Activated CD8-positive, alpha-beta memory T cell treated with anti-CD3 and anti-CD28 coated beads, Interleukin-2, amount 50 U/mL, for 4 hours (primary cell): Measurements from ENCODE around the gene NEURL3.
"Not testable (repeated sequence)": the region's sequence is repeated elsewhere in the genome, so short reads cannot be mapped to it uniquely, and the experiment has no call there.

ENCODE experiments used
- DNase-seq: peaks from one replicate; pipeline ENCODE4 v3.0.0-alpha.2; 2020

Gene NEURL3

DNA sequence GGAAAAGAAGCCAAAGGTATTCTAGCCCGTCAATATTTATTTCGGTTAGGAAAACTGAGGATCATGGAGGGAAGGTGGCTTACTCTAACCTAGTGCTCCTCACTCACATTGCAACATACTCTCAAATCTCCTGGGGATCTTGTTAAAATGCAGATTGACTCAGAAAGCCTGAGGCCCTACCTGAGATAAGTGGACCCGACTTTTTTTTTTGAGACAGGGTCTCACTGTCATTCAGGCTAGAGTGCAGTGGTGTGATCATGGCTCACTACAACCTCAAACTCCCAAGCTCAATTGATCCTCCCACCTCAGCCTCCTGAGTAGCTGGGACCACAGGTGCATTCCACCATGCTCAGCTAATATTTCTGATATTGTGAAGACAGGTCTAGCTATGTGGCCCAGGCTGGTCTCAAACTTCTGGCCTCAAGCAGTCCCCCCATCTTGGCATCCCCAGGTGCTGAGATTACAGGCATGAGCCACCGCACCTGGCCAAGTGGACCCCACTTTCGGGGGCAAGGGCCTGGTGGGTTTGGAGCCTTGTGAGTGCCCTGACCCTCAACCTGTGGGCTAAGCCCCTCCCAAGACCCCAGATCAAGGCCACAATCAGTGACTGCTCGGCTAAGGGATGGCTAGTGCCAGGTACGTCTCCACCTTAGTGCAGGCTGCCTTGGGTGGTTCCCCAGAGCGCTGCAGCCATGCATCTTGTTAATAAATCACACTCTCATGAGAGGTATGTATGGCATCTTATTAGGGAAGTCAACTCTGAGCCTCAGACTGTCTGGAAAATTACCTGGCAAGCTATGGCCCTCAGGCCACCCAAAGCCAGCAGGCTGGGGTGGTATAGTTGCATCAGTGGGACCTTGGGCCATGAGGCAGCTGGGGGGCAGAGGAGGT lies 1.1 kb upstream of the NEURL3 start:
- no peak for DNase-seq

DNA sequence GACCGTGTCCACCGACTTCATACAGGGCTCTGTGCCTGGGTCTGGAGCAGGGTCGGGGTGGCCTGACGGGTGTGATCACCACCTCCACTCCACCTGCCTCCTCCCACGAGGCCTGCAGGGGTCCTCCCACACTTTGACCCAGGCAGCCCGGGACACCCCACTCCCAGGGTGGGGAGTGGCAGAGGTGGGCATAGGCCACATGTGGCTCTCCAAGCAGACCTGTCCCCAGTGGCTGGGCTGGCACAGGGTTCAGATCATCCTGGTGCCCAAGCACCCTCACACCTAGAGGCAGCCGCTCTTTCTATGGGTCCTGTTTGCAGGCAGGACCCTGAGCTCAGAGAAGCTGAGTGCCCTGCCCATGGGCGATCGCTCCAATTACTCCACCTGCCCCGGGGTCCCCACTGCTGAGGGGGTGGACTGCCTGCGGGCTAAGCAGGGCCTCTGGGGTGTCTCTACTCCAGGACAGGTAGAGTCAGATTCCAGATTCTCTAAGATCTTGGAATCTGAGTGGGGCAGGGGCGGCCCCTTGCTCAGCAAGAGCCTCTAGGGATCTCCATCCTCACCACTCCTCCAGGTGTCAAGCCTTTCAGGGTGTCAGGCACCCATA lies 1.4 kb downstream of the NEURL3 start:
- no peak for DNase-seq

DNA sequence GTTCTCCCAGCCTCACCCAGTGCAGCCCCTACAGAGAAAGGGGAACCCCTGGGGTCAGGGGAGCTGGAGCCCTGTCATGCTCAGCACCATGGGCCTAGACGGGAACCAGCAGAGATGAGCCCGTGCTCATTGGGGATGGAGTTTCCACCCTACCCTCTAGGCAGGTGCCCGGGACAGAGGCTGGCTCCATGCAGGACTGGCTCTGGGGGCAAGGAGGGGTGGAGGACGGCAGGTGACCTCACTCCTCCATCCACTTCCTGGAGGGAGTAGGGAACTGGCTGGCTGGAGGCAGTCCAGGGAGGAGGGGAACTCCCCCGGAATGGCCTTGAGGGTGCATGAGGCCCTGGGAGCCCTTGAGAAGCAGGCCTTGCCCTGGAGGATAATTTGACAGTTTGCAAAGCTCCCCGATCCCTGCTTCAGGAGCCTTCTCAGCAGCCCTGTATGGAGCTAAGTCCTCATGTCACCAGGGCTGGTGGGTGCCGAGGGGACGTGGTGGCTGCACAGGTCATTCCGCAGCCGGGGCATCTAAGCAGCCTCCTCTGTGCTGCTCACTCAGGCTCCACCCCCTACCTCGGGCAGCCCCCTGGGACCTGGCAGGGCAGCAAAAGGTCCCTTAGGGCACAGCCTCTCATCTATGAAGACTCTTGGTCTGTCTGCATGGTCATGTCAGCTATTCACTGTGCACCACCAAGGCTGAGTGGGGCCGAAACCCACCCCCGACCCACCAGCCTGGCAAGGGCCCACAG lies 2.1 kb downstream of the NEURL3 start:
- DNase-seq: no peak

DNA sequence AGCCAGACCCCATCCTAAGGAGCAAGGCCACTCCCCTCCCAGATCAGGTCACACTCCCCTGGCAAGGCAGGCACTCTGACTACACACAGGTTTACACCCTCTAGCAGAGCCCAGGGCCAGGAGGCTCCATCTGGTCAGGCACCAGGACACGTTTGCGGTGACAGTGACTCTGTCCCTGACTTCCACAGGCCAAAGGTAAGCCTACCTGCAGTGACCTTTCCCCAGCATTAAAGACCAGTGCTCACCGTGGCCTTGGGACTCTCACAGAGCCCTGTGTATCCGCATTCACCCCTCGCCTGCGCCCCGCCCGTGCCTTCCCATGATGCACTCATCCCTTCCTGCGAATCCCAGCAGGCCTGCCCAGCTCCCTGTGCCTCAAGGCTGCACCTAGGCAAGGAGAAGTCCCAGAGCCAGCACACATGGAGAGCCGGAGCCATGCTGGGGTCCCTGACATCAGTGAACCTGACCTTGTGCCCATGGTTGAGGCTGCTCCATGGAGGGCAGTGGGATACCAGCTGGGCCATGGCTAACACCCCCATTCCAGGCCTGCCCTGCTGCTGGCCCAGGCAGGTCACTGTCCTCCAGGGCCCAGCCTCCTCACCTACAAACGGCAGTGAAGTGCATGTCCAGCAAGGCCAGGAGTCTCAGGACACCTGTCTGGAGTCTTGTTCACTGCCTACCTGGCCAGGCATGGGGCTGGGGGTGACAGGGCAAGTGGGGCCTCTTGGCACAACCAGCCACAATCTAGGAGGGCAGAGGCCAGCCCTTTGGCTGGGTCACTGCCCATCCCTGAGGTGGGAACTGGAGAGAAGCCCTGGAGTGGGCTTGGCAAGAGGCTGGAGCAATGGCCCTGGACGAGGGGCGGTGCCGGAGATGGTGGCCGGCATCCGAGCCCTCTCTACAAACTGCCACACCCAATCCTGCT lies 3.0 kb downstream of the NEURL3 start:
- DNase-seq: no peak

DNA sequence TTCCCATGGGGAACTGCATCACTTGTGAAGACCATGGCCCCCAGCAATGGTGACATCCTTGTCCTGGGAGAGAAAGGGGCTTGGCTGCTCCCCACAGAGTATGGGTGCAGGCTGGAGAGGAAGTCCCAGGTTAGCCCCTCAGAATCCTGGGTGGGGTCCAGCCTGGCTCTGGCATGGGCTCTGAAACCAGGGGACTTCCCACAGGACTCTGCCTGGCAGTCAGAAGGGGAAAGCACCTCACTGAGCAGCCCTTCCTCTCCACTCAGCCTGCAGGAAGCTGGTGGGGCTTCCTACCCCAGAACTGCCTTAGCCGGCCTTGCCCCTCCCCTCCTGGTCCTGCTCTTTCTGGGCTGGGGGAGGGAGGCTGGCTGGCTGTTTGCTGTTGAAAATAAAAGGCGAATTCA lies 3.7 kb downstream of the NEURL3 start:
- no peak for DNase-seq

DNA sequence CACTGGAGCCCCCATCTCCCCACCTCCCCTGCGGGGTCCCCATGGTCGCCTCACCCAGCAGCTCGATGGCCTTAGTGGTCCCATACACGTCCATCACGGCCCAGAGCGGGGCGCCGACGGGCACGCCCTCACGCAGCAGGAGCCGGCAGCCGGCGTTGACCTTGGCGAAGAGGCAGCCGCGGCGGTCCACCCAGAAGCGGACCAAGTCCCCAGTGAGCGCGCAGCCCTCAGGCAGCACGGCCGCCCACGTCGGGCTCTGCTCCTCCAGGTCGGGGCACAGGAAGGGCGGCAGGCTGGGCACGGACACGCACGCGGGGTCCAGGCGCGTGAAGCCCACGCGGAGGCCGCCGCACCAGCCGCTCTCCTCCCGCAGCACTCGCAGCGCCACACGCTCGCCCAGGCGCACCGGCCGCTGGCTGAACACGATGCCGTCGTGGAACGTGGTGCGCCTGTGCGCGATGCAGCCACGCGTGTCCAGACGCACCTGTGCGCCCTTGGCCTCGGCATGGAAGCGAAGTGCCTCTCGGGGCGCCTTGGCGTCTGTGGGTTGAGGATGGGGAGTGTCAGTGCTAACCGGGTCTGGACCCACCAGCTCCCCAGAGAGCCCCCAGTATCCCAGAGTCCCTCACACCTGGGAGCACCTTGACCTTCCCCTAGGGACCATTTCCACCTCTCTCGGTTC lies 4.6 kb downstream of the NEURL3 start:
- no peak for DNase-seq

DNA sequence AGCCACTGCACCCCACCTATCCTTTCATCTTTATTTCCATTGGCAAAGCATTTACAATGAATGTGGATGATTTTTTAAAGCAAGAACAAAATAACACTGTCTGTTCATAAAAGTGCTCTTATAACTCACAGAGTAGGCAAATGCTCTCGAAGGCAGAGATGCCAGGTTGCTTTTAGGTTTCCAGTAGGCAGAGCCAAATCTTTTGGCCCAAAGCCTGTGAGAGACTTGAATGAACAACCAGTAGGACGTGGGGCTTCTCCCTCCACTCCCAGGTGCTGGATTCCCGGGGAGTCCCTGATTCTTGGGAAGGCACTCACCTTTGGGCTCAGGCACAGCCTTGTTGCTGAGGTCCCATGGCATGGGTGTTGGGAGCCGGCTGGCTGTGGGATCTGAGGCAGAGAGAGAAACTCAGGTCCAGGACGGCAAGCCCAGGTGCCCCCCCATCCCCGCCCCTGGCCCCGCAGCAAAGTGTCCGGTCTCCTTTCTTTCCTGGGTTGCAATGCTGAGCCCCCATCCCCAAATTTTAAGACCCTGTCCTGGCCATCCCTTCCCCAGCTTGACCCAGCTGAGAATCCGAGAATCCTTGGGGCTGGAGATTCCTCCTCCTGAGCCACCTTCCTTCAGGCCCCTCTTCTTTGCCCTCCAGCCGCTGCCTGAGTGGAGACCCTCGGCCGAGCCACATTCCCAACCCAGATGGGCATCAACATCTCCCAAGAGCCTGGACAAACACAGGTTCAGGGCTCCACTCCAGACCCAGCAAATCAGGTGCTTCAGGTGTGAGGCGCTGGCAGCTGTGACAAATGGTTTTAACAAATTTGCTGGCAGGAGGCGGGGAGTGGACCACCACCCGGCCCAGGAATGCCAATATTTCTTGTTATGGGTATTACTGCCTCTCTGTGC lies 5.8 kb downstream of the NEURL3 start:
- DNase-seq: no peak

DNA sequence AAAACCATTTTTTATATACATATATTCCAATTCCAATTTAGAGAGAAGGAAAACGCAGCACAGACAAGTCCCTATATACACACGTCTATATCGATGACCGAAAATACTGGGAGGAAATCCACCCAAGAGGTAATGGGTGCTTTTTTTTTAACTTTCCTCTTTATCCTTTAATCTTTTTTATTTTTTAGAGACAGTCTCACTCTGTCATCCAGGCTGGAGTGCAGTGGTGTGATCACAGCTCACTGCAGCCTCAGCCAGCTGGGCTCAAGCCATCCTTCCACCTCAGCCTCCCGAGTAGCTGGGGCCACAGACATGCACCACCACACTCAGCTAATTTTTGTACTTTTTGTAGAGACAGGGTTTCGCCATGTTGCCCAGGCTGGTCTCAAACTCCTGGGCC lies 6.5 kb downstream of the NEURL3 start:
- not testable (repeated sequence) for DNase-seq

DNA sequence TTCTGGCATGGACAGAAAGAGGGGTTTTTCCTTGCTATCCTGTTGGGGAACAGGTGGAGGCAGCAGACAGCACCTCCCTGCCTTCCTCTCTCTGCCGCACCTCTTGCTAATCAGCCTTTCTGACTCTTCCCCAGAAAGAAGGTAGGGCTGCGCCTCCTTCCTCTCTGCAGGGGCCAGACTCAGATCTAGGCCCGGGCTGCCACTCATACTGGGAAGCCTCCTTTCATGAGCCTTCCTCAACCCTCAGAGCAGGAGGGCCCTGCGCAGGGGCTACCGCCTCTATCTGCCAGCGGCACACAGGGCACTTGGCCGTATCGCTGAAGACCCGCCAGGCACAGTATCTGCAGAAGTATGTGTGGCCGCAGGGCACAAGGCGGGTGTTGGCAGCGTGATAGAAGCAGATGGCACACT lies 7.1 kb downstream of the NEURL3 start:
- DNase-seq: no peak

DNA sequence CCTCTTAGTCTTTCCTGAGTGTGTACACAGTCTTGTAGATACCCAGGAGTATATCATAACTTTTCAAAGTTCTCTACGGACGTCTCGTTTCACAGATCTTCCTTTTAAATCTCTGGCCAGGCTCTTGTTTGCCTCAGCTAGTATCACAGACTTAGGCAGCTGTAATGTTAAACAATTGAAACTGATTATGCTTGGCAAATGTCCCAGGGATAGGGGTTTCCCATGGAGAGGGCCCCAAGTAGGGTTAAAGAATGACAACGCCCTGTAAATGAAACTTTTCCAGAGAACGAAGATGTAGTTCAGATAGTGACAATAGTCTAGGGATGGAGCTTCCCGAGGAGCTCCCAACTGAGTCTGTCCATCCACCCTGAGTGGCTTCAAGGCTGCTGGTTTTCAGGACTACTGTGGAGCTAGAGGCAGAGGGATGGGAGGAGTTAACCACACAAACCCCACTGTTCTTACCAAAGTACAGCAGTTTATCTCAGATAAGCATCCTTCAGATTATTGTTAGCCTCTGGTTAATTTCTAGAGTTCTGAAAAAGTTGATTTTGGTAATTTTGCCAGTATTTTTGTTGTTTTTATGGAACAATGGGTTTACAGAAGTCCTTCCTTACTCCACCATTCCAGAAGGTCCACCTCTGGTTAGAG lies 9.1 kb downstream of the NEURL3 start:
- DNase-seq: no peak

DNA sequence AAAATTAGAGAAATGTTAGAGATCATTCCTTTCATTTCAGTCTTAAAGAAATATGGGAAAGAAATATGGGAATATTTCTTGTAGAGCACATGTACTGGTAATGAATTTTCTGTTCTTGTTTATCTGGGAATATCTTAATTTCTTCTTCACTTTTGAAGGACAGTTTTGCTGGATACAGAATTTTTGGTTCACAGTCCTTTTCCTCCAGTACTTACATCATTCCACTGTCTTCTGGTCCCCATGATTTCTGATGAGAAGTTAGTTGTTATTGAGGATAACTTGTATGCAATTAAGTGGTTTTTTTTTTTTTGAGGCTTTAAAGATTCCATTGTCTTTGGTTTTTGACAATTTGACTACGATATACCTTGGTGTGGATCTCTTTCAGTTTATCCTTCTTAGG lies 11.0 kb downstream of the NEURL3 start:
- DNase-seq: no peak

DNA sequence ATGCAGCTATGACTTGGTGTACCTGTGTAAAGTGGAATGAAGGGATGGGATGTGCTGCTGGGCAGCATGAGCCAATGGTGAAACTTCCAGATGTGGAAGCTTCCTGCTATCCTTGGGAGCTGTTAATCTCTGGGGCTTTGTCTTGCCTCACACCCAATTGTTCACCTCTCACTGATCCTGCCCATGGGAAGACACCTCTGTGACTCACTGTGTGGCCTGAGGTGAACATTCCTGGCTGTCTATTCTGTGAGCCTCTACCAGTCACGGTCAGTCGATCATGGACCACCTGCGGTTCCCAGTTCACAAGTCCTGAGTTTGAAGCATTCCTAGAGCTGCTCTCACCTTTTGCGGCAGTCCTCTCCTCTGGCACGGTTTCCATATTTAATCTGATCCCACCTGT lies 12.1 kb downstream of the NEURL3 start:
- no peak for DNase-seq

DNA sequence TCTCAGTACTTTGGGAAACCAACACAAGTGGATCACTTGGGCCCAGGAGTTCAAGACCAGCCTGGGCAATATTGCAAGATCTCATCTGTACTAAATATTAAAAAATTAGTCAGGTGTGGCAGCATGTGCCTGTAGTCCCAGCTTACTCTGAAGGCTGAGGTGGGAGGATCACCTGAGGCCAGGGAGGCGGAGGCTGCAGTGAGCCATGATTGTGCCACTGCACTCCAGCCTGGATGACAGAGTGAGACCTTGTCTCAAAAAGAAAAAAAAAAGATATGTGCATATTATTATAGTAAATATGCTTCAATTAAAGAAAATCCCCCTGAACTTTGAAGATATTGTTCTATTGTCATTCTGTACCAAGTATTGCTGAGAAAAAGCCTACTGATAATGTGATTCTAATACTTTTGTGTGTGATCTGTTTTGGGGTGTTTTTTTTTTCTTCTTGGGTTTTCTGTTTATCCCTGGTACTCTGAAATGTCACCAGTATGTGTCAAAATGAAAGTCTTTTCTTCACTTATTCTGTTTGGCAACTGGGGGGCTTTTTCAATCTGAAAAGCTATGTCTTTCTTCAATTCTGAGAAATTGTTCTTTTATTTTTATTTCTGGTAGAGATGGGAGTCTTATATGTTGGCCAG lies 13.2 kb downstream of the NEURL3 start:
- no peak for DNase-seq

DNA sequence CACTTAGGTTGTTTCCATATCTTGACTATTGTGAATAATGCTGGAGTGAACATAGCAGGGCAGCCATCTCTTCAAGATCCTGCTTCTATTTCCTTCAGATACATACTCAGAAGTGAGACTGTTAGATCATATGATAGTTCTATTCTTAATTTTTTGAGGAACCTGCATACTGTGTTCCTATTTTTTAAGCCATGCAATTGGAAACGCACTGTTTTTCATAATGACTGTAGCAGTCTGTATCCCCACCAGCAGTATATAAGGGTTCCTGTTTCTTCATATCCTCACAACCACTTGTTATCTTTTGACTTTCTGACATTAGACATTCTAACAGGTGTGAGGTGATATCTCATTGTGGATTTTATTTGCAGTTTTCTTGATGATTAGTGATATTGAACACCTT lies 15.5 kb downstream of the NEURL3 start:
- no peak for DNase-seq

DNA sequence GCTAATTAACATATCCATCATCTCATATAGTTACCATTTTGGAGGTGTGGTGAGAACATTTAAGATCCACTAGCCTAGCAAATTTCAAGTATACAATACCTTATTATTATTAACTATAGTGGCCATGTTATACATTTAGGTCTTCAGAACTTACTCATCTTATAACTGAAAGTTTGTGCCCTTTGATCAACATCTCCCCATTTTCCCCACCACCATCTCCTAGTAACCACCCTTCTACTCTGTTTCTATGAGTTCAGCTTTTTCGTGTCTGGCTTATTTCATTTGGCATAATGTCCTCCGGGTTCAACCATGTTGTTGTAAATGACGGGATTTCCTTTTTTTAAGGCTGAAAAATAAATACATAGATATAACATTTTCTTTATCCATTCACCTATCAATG lies 15.9 kb downstream of the NEURL3 start:
- DNase-seq: no peak

DNA sequence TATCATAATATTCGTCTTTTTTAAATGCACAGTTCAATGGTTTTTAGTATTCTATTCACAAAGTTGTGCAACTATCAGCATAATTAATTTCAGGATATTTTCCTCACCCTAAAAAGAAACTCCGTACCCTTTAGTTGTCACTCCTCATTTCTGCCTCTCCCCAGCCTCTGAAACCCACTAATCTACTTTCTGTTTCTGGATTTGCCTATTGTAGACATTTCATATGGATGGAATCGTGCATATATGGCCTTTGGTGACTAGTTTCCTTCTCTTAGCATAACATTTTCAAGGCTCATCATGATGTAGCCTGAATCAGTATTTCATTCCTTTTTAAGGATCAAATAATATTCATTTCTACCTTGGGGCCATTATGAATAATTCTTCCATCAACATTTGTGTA lies 18.5 kb downstream of the NEURL3 start:
- no peak for DNase-seq

DNA sequence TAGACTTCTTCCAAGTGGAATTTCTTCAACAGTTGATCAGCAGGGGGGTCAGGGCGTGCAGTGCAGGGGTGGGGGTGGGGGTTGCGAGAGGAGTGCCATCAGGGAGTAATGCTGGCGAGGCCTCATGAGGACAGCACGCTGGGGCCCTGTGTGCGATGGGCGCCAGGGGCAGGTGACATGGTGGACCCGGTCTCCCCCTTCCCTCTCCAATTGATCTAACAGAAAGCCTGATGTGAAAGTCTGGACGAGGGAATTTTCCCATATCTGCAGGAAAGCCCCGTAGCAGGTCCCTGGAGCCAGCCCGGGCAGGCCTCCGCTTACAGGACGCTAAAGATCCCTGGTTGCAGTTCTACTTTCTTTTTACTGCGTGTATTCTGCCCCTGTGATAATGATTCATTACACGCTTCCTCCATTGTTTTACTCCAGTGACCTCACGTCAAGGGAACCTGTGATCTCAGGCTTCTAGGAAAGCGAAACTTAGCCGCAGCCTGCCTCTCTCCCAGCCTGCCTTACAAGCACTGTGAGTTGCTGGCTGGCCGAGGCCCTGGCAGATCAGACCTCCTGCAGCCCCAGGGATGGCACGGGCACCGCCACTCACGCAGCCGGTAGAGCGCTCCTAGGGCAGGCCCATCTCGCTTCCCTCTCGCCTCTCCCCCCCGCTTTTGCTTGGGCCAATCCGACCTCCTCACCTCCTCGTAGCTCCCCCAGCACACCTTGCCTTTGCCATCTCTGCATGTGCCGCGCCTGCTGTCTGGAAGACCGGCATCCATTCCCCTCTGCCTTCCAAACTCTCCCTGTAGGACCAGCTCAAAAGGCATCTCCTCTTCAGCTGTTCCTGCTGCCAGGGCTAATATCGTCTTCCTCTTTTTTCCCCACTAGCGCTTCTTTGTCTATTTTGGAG lies 19.2 kb downstream of the NEURL3 start:
- peak; percentile 77 for DNase-seq

DNA sequence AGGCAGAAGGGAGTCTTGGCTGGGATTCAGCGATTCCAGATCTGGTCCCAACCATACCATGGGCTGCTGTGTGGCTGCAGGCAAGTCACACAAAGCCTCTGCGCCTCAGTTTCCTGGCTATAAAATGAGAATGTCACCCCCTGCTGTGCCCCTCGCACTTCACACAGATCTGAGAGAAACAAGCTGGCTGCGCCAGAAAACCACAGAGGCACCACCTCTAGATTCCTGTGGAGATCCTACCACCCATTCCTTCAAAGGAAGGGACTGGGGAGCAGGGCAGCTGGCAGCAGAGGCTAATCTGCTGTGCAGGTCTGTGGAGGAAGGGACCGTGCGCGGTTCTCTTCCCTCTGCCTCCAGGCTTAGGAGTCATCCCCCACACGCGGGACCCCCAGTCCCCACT lies 19.8 kb downstream of the NEURL3 start:
- DNase-seq: no peak

DNA sequence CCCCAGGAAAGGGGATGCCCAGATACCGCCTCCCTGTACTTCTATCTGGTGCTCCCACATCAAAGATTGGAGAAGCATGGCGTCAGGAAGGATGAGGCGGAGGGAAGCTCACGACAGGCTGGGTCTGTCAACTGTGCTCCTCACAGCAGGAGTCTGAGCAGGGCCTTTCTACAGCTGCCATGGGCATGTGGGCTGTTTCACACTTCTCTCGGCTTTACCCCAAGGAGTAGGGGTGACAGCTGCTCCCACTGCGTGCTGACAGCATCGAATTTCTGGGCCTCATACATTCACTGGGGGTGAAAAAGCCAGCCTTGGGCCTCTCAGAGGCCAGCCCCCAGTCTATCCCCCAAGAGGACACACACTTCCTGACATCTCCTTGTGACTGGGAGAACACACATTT lies 21.1 kb downstream of the NEURL3 start:
- no peak for DNase-seq
